ENCODE data around the gene FAM181A.

FAM181A gene

DNA sequence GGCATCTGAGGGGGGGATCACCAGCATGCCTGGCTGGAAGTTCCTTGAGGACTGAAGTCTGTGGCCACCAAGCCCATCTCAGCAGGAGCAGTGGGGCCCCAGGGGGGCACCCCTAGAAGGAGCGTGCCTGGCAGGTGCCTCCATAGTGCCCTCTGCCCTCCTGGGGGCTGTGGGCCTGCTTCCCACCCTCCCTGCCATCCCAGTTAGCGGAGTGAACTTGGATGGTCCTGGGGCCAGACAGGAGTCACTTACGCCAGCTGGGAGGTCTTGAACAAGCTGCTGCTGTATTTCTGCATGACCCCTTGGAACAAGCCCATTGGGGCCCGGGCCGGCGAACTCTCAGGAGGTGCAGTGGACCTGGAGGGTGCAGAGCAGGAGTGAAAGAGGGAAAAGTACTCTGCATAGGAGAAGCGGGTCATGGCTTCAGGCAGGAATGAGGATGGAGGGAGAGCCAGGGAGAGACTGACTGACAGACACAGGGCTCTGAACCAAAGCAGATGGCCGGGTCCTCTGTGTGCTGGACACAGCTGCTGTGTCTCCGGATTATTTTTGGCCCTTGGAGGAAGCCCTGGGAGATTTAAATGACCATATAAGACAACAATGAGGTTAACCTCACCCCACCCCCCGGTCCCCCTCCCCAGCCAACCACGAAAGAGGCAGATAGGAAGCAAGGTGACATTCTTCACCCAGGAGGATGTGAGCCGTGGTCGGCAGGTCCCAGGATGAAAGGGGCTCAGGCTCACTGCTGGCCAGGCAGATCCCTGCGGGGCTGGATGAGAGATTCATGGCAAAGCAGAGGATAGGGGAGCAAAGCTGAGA is 29.6 kb downstream of the FAM181A start:
- TF ChIP-seq, protein P1, sequence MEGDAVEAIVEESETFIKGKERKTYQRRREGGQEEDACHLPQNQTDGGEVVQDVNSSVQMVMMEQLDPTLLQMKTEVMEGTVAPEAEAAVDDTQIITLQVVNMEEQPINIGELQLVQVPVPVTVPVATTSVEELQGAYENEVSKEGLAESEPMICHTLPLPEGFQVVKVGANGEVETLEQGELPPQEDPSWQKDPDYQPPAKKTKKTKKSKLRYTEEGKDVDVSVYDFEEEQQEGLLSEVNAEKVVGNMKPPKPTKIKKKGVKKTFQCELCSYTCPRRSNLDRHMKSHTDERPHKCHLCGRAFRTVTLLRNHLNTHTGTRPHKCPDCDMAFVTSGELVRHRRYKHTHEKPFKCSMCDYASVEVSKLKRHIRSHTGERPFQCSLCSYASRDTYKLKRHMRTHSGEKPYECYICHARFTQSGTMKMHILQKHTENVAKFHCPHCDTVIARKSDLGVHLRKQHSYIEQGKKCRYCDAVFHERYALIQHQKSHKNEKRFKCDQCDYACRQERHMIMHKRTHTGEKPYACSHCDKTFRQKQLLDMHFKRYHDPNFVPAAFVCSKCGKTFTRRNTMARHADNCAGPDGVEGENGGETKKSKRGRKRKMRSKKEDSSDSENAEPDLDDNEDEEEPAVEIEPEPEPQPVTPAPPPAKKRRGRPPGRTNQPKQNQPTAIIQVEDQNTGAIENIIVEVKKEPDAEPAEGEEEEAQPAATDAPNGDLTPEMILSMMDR (IDR thresholded peaks at IDR 0.05; ENCODE audit: borderline replicate concordance, control extremely low read depth, extremely low read depth, insufficient read depth, missing control alignments), result no peak
- DNase-seq (ENCODE audit: low spot score), result peak; percentile 73
- in situ Hi-C loops (cut with MboI; ENCODE audit: low sequenced_read_pairs, unreplicated experiment), result no loop called here

DNA sequence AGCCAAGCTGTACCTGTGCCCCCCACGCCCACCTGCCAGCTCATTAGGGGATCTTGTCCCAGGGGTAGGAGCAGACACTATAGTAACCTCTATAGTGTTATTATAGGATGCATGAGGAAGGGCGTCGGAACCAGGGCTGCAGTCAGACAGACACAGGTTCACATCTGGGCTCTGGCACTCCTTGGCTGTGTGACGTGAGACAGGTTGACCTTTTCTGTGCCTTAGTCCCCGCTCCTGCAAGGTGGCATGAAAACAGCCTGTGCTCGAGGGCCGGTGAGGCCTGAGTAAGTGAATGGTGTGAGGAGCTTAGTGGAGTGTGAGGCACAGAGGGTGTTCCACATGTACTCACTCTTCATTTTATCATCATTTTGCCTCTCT is 30.2 kb downstream of the FAM181A start:
- TF ChIP-seq, protein P1 (IDR thresholded peaks at IDR 0.05; ENCODE audit: borderline replicate concordance, control extremely low read depth, extremely low read depth, insufficient read depth, missing control alignments), result no peak
- in situ Hi-C loops (cut with MboI; ENCODE audit: low sequenced_read_pairs, unreplicated experiment), result no loop called here

DNA sequence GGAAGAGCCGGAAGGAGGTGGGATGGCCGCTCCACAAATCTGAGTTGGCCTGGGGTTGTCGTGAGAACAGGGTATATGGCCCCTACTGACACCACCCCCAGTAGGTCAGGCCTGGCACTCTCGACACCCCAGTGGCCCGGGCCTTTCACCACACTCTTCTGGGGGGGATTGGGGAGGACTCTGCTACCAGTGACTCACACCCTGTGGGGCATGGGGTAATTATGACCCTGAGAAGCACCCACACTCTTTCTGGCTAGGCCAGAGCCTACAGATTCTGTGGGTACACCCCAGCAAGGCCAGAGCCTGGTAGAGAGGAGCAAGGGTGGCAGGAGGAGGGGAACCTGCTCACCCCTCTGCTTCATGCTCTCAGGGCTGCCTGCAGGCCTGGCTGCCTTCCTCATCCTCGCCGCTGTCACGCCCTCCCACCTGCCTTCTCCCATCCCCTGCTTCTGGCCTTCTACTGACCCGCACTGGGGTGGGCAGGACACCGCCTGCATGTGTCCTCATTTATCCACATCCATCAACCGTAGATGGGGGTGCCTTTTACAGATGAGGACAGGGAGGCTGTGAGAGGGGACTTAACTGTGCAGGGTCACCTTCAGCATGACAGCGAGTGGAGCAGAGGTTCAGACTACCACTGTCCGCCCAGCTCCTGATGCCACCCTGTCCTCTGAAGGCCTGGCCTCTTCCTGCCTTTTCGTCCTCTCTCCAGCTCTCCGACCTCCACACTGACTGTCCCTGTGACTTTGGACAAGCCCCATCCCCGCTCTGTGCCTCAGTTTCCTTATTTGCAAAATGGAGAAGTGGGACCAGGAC is 30.8 kb downstream of the FAM181A start:
- in situ Hi-C loops (cut with MboI; ENCODE audit: low sequenced_read_pairs, unreplicated experiment), result no loop called here
- DNase-seq (ENCODE audit: low spot score), result no peak
- TF ChIP-seq, protein P1 (IDR thresholded peaks at IDR 0.05; ENCODE audit: borderline replicate concordance, control extremely low read depth, extremely low read depth, insufficient read depth, missing control alignments), result no peak

More for the DNA sequence above, 30.2 kb downstream of the FAM181A start:
- no peak for DNase-seq (ENCODE audit: low spot score)

DNA sequence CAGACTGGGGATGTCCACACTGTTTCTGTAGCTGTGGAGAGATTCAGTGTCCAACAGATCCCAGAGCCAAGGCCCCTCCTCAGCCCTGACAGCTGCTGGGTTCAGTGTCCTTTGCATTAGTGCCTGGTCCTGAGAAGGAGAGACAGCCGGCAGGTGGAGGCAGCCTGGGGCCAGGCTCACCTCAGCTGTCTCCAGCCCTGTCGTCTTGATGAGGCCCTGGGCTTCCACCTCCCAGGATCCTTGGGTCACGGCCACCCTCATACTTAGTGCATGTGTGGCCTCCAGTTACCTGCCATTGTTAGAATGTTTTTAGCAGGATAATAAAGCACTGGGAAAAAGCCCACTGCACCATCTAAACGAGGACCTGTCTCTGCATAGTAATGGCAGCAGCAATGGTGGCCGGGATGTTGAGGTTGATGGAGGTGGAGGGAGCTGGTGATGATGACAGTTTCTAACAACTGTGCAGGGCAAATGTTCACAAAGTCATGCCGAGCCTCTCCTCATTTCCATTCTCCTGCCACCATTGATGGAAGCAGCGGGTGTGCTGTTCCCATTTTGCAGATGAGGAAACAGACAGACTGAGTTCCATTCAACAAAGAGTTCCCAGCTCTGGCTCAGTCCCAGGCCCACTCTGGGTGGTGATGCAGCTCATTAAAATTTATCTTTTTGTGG is 31.6 kb downstream of the FAM181A start:
- TF ChIP-seq, protein P1 (IDR thresholded peaks at IDR 0.05; ENCODE audit: borderline replicate concordance, control extremely low read depth, extremely low read depth, insufficient read depth, missing control alignments), result no peak
- no peak for DNase-seq (ENCODE audit: low spot score)
- in situ Hi-C loops (cut with MboI; ENCODE audit: low sequenced_read_pairs, unreplicated experiment), result no loop called here

DNA sequence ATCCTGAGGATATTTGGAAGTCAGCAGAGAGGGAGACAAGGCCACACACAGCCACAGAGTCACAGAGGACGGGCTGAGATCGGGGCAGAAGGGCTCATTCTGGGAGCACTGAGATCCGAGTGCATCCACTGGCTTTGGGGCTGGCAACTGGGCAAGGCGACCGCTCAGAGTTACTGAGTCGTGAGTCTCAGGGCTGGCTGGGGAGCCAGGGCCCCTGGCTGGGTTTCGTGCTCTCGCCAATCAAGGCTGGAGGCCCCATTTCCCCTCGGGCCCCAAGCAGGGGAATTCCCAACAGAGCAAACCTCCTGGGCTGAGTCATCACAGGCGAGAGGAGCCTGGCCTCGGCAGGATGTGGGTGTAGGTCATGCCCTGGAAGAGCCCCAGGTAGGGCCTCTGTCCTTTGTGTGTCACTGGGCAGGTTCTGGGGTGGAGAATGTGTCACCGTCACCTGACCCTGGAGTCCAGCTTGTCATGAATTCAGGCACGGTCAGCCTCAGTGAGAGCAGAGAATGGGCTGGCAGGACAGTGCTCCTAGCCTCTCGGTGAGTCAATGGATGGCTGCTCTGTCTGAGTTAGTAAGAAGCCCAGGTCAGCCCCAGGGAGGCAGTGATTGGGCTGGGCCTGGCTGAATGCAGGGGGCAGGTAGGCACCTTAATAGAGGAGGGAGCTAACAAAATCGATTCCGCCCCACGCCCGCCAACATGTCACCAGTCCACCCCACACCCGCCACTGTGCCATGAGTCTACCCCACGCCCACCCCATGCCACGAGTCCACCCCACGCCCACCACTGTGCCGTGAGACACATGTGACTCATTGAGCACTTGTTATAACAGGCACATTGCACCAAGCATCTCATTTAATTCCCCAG is 32.3 kb downstream of the FAM181A start:
- TF ChIP-seq, protein P1 (IDR thresholded peaks at IDR 0.05; ENCODE audit: borderline replicate concordance, control extremely low read depth, extremely low read depth, insufficient read depth, missing control alignments), result no peak
- in situ Hi-C loops (cut with MboI; ENCODE audit: low sequenced_read_pairs, unreplicated experiment), result no loop called here
- peak; percentile 93 for DNase-seq (ENCODE audit: low spot score)

Measured in GM13976 (cell line).